ENCODE data around the gene HRK. TPM values are rescaled to one million over a fixed set of nuclear protein-coding genes. Genes with fewer than 3 reads are reported as not detected.

Gene HRK
- total RNA-seq, 1 donor, result 0.10 TPM

Other genes with a start within 250 kb of the HRK start
- gene SPRING1, start 143.4 kb downstream of the HRK start, total RNA-seq, result 9.1 TPM
- gene RNFT2, start 143.1 kb downstream of the HRK start, total RNA-seq, result 3.4 TPM
- 5.2 TPM for gene FBXW8, start 29.5 kb upstream of the HRK start, total RNA-seq
- 23.3 TPM for gene TESC, start 218.0 kb upstream of the HRK start, total RNA-seq

Data from mononuclear cell (primary cell).